ENCODE measurements around the gene TACR2. TPM values are rescaled to one million over a fixed set of nuclear protein-coding genes. Genes with fewer than 3 reads are reported as not detected.

TACR2 gene
- total RNA-seq, 2 experiments from 2014 or later, result not detected

DNA sequence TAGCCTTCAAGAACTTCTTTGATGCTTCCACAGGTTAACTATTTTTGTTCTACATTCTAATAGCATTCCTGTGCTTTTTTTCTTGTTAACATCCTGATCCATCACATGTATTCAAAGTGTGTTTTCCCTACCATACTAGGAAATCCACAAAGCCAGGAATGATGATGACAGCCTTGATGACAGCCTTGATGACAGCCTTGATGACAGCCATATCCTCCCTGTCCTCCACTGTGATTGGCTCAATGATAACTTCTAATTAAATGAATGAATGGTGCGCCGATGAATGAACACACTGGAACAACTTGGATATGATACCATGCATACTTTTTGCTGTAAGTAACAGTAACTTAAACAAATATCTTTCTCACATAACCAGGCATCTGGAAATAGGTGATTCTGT is 8.3 kb upstream of the TACR2 start:
- ChIA-PET CTCF (interaction anchor here (1.2 to 1.9 kb wide), 2 partner anchors 17 to 25 kb away, joined by 3 to 7 read pairs; no protein-coding TSS in a partner anchor), POLR2A (interaction anchor here (1.1 to 3.9 kb wide), 4 partner anchors 16 to 106 kb away, joined by 3 to 15 read pairs (median 4); partner anchors contain the start of gene TSPAN15)
- intact Hi-C loops (cut with DNase I, micrococcal nuclease), result loop anchor here (2.0 to 10.0 kb wide), 5 partner anchors 14 to 1660 kb away; no protein-coding TSS in a partner anchor
- Mint-ChIP-seq H3K9me3 (no peaks in the 10 kb centered on the region), H3K27ac (peak overlapping the region; percentile 82), H3K4me1 (ENCODE audit: low read depth) (peaks cover 61% of the 10 kb centered on the region), H3K36me3 (ENCODE audit: low read depth) (no peaks in the 10 kb centered on the region), H3K4me3 (peak overlapping the region; percentile 6), H3K27me3 (no peaks in the 10 kb centered on the region)
- no peaks in the 10 kb centered on the region for H3K9me3 ChIP-seq (ENCODE audit: control insufficient read depth in 1 of 2, insufficient read depth in 1 of 2, low read length in 2 of 2)
- TF ChIP-seq, protein P1, sequence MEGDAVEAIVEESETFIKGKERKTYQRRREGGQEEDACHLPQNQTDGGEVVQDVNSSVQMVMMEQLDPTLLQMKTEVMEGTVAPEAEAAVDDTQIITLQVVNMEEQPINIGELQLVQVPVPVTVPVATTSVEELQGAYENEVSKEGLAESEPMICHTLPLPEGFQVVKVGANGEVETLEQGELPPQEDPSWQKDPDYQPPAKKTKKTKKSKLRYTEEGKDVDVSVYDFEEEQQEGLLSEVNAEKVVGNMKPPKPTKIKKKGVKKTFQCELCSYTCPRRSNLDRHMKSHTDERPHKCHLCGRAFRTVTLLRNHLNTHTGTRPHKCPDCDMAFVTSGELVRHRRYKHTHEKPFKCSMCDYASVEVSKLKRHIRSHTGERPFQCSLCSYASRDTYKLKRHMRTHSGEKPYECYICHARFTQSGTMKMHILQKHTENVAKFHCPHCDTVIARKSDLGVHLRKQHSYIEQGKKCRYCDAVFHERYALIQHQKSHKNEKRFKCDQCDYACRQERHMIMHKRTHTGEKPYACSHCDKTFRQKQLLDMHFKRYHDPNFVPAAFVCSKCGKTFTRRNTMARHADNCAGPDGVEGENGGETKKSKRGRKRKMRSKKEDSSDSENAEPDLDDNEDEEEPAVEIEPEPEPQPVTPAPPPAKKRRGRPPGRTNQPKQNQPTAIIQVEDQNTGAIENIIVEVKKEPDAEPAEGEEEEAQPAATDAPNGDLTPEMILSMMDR (IDR thresholded peaks at IDR 0.05), result no peak
- H3K27me3 ChIP-seq (ENCODE audit: control insufficient read depth in 1 of 2, insufficient read depth in 2 of 2, low read length in 2 of 2), result no peaks in the 10 kb centered on the region
- no peak for ATAC-seq (ENCODE audit: poor library complexity)
- H3K4me1 ChIP-seq (ENCODE audit: insufficient read depth, low read length), result peaks cover 67% of the 10 kb centered on the region
- no peak overlapping the region for H3K4me3 ChIP-seq (ENCODE audit: low read length)
- H3K36me3 ChIP-seq (ENCODE audit: insufficient read depth, low read length), result no peaks in the 10 kb centered on the region
- H3K27ac ChIP-seq (ENCODE audit: low read depth in 1 of 2, low read length in 2 of 2), result peak overlapping the region; percentile 8 to 88
- DNase-seq, result peak in 1 of 14 experiments; percentile 26

DNA sequence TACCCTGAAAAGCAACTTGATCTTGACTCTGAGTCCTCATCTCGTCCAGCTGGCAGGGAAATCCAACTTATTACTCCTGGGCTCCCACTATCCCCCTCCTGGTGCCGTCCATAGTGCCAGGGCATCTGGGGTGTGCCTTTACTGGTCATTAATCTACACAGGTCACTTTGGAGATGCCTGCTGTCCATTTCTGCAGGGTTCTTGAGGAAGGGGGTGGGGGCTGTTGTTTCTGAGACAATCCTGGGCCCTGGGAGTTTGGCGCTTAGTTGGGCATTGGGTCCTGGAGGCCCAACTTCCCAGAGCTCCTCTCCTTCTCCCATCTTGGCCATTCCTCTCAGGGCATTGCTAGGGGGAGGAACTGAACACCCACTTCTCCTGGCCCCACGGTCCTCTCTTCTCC is 6.0 kb upstream of the TACR2 start:
- no peak overlapping the region for H3K4me3 Mint-ChIP-seq
- Histone ChIP-seq H3K4me1 (ENCODE audit: insufficient read depth, low read length) (peaks cover 63% of the 10 kb centered on the region), H3K9me3 (ENCODE audit: control insufficient read depth in 1 of 2, insufficient read depth in 1 of 2, low read length in 2 of 2) (no peaks in the 10 kb centered on the region), H3K27me3 (ENCODE audit: control insufficient read depth in 1 of 2, insufficient read depth in 2 of 2, low read length in 2 of 2) (no peaks in the 10 kb centered on the region), H3K36me3 (ENCODE audit: insufficient read depth, low read length) (no peaks in the 10 kb centered on the region), H3K27ac (ENCODE audit: low read depth in 1 of 2, low read length in 2 of 2) (no peak overlapping the region), H3K4me3 (ENCODE audit: low read length) (no peak overlapping the region)
- H3K27me3 Mint-ChIP-seq, result no peaks in the 10 kb centered on the region
- TF ChIP-seq, protein P1 (IDR thresholded peaks at IDR 0.05), result no peak
- no peaks in the 10 kb centered on the region for H3K9me3 Mint-ChIP-seq
- CTCF ChIA-PET, result no interaction called here
- peaks cover 53% of the 10 kb centered on the region for H3K4me1 Mint-ChIP-seq (ENCODE audit: low read depth)
- H3K27ac Mint-ChIP-seq, result no peak overlapping the region
- no peak for DNase-seq
- intact Hi-C loops (cut with DNase I, micrococcal nuclease), result loop anchor here in 1 of 2 experiments (10.0 kb wide), 1 partner anchor 1658 kb away; no protein-coding TSS in a partner anchor
- POLR2A ChIA-PET, result interaction anchor here (0.8 to 3.9 kb wide), 2 partner anchors 14 to 104 kb away, joined by 4 to 15 read pairs; no protein-coding TSS in a partner anchor
- no peak for ATAC-seq (ENCODE audit: poor library complexity)
- H3K36me3 Mint-ChIP-seq (ENCODE audit: low read depth), result no peaks in the 10 kb centered on the region

DNA sequence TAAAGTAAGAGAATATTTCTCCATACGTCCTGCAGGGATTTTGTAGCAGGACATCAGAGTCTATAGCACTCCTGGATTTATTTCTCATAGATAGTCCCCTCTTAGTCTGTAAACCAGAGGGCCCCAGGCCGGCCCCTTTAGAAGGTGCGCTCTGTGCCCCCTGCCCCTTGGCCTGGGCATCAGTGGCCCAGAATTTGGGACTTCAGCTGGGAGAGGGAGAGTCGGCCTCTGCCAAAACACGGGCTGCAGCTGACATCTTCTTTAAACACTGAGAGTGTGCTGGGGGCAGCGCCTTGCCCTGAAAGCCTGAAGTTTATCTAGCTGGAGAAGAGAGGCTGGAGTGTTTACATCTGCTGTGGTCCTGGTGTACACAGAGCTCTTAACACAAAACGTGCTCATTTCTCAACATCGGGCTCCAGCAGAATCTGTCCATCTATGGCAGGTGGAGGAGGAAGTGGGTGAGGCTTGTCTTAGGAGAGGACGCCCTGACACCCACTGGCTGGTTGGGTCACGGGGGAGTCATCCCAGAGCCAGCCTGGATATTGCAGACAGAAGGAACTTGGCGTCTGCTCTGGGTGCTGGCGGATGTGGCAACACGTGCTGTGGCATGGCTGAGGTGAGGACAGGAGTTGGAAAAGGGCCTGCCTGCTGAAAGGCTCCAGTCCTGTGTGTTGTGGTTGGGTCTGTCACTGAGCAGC is 5.0 kb upstream of the TACR2 start:
- Mint-ChIP-seq H3K36me3 (ENCODE audit: low read depth) (no peaks in the 10 kb centered on the region), H3K4me1 (ENCODE audit: low read depth) (peaks cover 44% of the 10 kb centered on the region), H3K9me3 (no peaks in the 10 kb centered on the region), H3K27ac (peak overlapping the region; percentile 53), H3K4me3 (no peak overlapping the region), H3K27me3 (no peaks in the 10 kb centered on the region)
- Histone ChIP-seq H3K27me3 (ENCODE audit: control insufficient read depth in 1 of 2, insufficient read depth in 2 of 2, low read length in 2 of 2) (no peaks in the 10 kb centered on the region), H3K9me3 (ENCODE audit: control insufficient read depth in 1 of 2, insufficient read depth in 1 of 2, low read length in 2 of 2) (no peaks in the 10 kb centered on the region), H3K27ac (ENCODE audit: low read depth in 1 of 2, low read length in 2 of 2) (no peak overlapping the region), H3K4me3 (ENCODE audit: low read length) (no peak overlapping the region), H3K4me1 (ENCODE audit: insufficient read depth, low read length) (peaks cover 54% of the 10 kb centered on the region), H3K36me3 (ENCODE audit: insufficient read depth, low read length) (no peaks in the 10 kb centered on the region)
- DNase-seq (no peak), ATAC-seq (ENCODE audit: poor library complexity) (no peak)
- intact Hi-C loops (cut with DNase I, micrococcal nuclease), result loop anchor here in 1 of 2 experiments (10.0 kb wide), 1 partner anchor 1657 kb away; no protein-coding TSS in a partner anchor
- ChIA-PET POLR2A (no interaction called here), CTCF (no interaction called here)
- TF ChIP-seq, protein P1 (IDR thresholded peaks at IDR 0.05), result no peak
